ENCODE data around the gene FOXP1. TPM values are rescaled to one million over a fixed set of nuclear protein-coding genes. Genes with fewer than 3 reads are reported as not detected.

Gene FOXP1
- total RNA-seq, 4 donors from 2014 or later: 103 to 173 (median 140) TPM

- peak overlapping the region in 1 of 4 donors; percentile 62 for H3K4me3 ChIP-seq
Measured at GRCh38 chr3:71131375-71132314, 451.9 kb downstream of the FOXP1 start.

GRCh38 chr3:71130471-71131374 is 452.8 kb downstream of the FOXP1 start:
- H3K36me3 ChIP-seq: no peaks in the 10 kb centered on the region
- DNase-seq: peak; percentile 56 to 94 (median 88)
- TF ChIP-seq POLR2A (IDR thresholded peaks at IDR 0.05) (peak; percentile 64 to 73), CTCF (IDR thresholded peaks at IDR 0.05) (no peak)
- no peaks in the 10 kb centered on the region for H3K27me3 ChIP-seq
- no peaks in the 10 kb centered on the region for H3K9me3 ChIP-seq
- peak overlapping the region; percentile 85 to 93 (median 89) for H3K27ac ChIP-seq
- peaks cover 0 to 64% (median 17%) of the 10 kb centered on the region in 4 donors for H3K4me1 ChIP-seq
- peak overlapping the region; percentile 45 to 62 (median 58) for H3K4me3 ChIP-seq

More at GRCh38 chr3:71131375-71132314, 451.9 kb downstream of the FOXP1 start:
- Histone ChIP-seq H3K27me3 (no peaks in the 10 kb centered on the region), H3K36me3 (no peaks in the 10 kb centered on the region), H3K27ac (peak overlapping the region; percentile 85 to 93 (median 89)), H3K4me1 (peaks cover 0 to 67% (median 17%) of the 10 kb centered on the region in 4 donors), H3K9me3 (no peaks in the 10 kb centered on the region)
- TF ChIP-seq POLR2A (IDR thresholded peaks at IDR 0.05) (no peak), CTCF (IDR thresholded peaks at IDR 0.05) (no peak)
- DNase-seq: peak in 1 of 3 donors; percentile 38

GRCh38 chr3:71129611-71130431 is 453.7 kb downstream of the FOXP1 start:
- H3K4me1 ChIP-seq: peaks cover 0 to 59% (median 17%) of the 10 kb centered on the region in 4 donors

GRCh38 chr3:71128961-71129360 is 454.6 kb downstream of the FOXP1 start:
- Histone ChIP-seq H3K4me3 (peak overlapping the region; percentile 45 to 62 (median 58)), H3K4me1 (peaks cover 0 to 52% (median 12%) of the 10 kb centered on the region in 4 donors), H3K27ac (peak overlapping the region; percentile 85 to 93 (median 89)), H3K9me3 (no peaks in the 10 kb centered on the region), H3K36me3 (no peaks in the 10 kb centered on the region), H3K27me3 (no peaks in the 10 kb centered on the region)
- DNase-seq: no peak
- TF ChIP-seq CTCF (IDR thresholded peaks at IDR 0.05): no peak
- TF ChIP-seq POLR2A (IDR thresholded peaks at IDR 0.05): no peak

More at GRCh38 chr3:71129611-71130431, 453.7 kb downstream of the FOXP1 start:
- Histone ChIP-seq H3K9me3 (no peaks in the 10 kb centered on the region), H3K27me3 (no peaks in the 10 kb centered on the region), H3K4me3 (peak overlapping the region; percentile 45 to 62 (median 58)), H3K27ac (peak overlapping the region; percentile 85 to 93 (median 89)), H3K36me3 (no peaks in the 10 kb centered on the region)
- DNase-seq: no peak
- no peak for TF ChIP-seq POLR2A (IDR thresholded peaks at IDR 0.05)
- no peak for TF ChIP-seq CTCF (IDR thresholded peaks at IDR 0.05)
